ENCODE data around the gene HECTD2. TPM values are rescaled to one million over a fixed set of nuclear protein-coding genes. Genes with fewer than 3 reads are reported as not detected.

The HECTD2 gene
- total RNA-seq, 1 experiment from 2014 or later: 5.2 TPM

DNA sequence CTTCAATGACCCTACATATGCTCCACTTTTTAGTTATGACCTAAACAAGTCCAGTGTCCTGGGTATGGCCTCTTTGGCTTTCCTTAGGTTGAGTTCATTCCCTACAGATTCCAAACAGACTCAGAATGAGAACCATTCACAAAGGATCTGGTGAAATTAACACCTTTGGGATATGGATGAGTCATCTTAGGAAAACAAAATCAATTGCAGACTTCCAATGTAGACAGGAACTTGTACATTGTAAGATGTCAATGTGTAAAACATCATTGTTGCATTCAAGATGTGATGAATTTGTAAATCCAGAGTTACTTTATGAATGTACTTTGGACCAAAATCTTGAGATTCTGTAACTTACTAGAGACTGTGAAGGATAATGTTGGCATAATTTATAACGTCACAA, 43.4 kb upstream of the HECTD2 start:
- H3K9me3 ChIP-seq (ENCODE audit: insufficient read depth, low read depth): no peaks in the 10 kb centered on the region
- no peaks in the 10 kb centered on the region for H4K20me1 ChIP-seq (ENCODE audit: insufficient read depth)
- no peaks in the 10 kb centered on the region for H3K36me3 ChIP-seq (ENCODE audit: low read depth)
- no TSS peak for BruUV-seq (replicated peaks)
- H2AFZ ChIP-seq: no peak overlapping the region
- no peaks in the 10 kb centered on the region for H3K27me3 ChIP-seq (ENCODE audit: insufficient read depth, low read depth)
- H3K9me2 ChIP-seq (ENCODE audit: insufficient read depth): no peaks in the 10 kb centered on the region
- no peak overlapping the region for H3K4me2 ChIP-seq
- H3F3A ChIP-seq (ENCODE audit: insufficient read depth, low read depth): no peaks in the 10 kb centered on the region
- ChIA-PET POLR2A (ENCODE audit: unreplicated experiment) (no interaction called here), CTCF (no interaction called here)
- intact Hi-C loops (cut with micrococcal nuclease; ENCODE audit: unreplicated experiment): no loop called here
- no peaks in the 10 kb centered on the region for H3K79me2 ChIP-seq (ENCODE audit: low read depth)
- no peaks in the 10 kb centered on the region for H3K4me1 ChIP-seq (replicated peaks; ENCODE audit: insufficient read depth)
- DNase-seq: no peak
- H3K27ac ChIP-seq: no peak overlapping the region
- H3K4me3 ChIP-seq: no peak overlapping the region
- TF ChIP-seq, protein P1, sequence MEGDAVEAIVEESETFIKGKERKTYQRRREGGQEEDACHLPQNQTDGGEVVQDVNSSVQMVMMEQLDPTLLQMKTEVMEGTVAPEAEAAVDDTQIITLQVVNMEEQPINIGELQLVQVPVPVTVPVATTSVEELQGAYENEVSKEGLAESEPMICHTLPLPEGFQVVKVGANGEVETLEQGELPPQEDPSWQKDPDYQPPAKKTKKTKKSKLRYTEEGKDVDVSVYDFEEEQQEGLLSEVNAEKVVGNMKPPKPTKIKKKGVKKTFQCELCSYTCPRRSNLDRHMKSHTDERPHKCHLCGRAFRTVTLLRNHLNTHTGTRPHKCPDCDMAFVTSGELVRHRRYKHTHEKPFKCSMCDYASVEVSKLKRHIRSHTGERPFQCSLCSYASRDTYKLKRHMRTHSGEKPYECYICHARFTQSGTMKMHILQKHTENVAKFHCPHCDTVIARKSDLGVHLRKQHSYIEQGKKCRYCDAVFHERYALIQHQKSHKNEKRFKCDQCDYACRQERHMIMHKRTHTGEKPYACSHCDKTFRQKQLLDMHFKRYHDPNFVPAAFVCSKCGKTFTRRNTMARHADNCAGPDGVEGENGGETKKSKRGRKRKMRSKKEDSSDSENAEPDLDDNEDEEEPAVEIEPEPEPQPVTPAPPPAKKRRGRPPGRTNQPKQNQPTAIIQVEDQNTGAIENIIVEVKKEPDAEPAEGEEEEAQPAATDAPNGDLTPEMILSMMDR (conservative IDR thresholded peaks at IDR 0.05): no peak
- TF ChIP-seq EZH2 (IDR thresholded peaks at IDR 0.05; ENCODE audit: low read depth): no peak

DNA sequence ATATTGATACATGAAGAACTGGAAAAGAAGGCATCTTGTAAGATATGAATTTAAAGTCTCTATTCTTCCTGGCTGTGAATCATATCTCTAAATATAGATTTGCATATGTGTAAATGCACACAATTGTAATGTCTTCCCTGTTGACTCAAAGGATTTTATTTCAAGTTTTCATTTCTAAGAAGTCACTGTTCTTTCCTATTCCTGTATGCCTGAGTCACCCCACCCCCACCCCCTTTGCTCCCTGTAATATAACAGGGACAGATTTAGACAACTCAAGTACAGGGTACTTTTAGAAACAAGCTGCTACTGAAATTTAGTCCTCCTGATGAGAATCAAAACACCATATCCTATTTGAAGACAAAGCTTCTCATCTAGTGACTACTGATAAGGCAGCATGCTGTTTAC, 43.0 kb upstream of the HECTD2 start:
- Histone ChIP-seq H3K36me3 (ENCODE audit: low read depth) (no peaks in the 10 kb centered on the region), H3K4me1 (replicated peaks; ENCODE audit: insufficient read depth) (no peaks in the 10 kb centered on the region), H3K79me2 (ENCODE audit: low read depth) (no peaks in the 10 kb centered on the region), H3K27me3 (ENCODE audit: insufficient read depth, low read depth) (no peaks in the 10 kb centered on the region), H3K4me2 (no peak overlapping the region), H3K9me2 (ENCODE audit: insufficient read depth) (no peaks in the 10 kb centered on the region), H3K9me3 (ENCODE audit: insufficient read depth, low read depth) (no peaks in the 10 kb centered on the region), H4K20me1 (ENCODE audit: insufficient read depth) (no peaks in the 10 kb centered on the region), H3K4me3 (no peak overlapping the region), H3K27ac (no peak overlapping the region), H3F3A (ENCODE audit: insufficient read depth, low read depth) (no peaks in the 10 kb centered on the region), H2AFZ (no peak overlapping the region)
- no peak for TF ChIP-seq EZH2 (IDR thresholded peaks at IDR 0.05; ENCODE audit: low read depth)
- TF ChIP-seq, protein P1 (conservative IDR thresholded peaks at IDR 0.05): no peak
- intact Hi-C loops (cut with micrococcal nuclease; ENCODE audit: unreplicated experiment): no loop called here
- BruUV-seq (replicated peaks): no TSS peak
- POLR2A ChIA-PET (ENCODE audit: unreplicated experiment): no interaction called here
- DNase-seq: no peak
- CTCF ChIA-PET: no interaction called here

DNA sequence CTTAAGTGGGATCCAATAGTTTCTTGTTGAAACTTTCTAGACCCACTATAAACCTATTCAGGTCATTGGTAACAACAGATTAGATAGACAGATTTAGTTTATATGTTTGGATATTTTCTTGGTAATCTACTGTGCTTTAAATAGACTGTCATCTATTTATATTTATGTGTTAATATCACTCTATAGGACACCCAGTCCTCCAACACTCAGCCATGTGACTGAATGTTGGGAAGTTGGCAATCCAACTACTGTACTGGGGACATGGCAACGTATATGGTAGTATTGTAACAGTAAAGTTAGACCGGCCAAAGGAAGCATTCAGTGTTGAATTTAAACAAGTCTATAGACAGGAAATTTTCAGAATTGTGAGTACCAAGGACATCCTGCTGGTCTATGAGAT, 42.6 kb upstream of the HECTD2 start:
- Histone ChIP-seq H3K36me3 (ENCODE audit: low read depth) (no peaks in the 10 kb centered on the region), H2AFZ (no peak overlapping the region), H3K9me2 (ENCODE audit: insufficient read depth) (no peaks in the 10 kb centered on the region), H3K9me3 (ENCODE audit: insufficient read depth, low read depth) (no peaks in the 10 kb centered on the region), H3F3A (ENCODE audit: insufficient read depth, low read depth) (no peaks in the 10 kb centered on the region), H3K4me2 (no peak overlapping the region), H3K79me2 (ENCODE audit: low read depth) (no peaks in the 10 kb centered on the region), H3K4me1 (replicated peaks; ENCODE audit: insufficient read depth) (no peaks in the 10 kb centered on the region), H3K27ac (no peak overlapping the region), H3K27me3 (ENCODE audit: insufficient read depth, low read depth) (no peaks in the 10 kb centered on the region), H3K4me3 (no peak overlapping the region), H4K20me1 (ENCODE audit: insufficient read depth) (no peaks in the 10 kb centered on the region)
- no peak for DNase-seq
- ChIA-PET CTCF (no interaction called here), POLR2A (ENCODE audit: unreplicated experiment) (no interaction called here)
- intact Hi-C loops (cut with micrococcal nuclease; ENCODE audit: unreplicated experiment): no loop called here
- TF ChIP-seq EZH2 (IDR thresholded peaks at IDR 0.05; ENCODE audit: low read depth): no peak
- TF ChIP-seq, protein P1 (conservative IDR thresholded peaks at IDR 0.05): no peak
- no TSS peak for BruUV-seq (replicated peaks)
